Measurements from ENCODE around the gene LAPTM5. TPM values are rescaled to one million over a fixed set of nuclear protein-coding genes. Genes with fewer than 3 reads are reported as not detected.

LAPTM5 gene
- total and polyA plus RNA-seq, 10 of the 15 experiments (the other 5 are each of a cell fraction or from before 2014, with no cell fraction given): 24.1 to 1,034 (median 687) TPM

- no TSS peak for BruUV-seq (replicated peaks)
Observed at GRCh38 chr1:30686236-30686935, 71.2 kb downstream of the LAPTM5 start.

GRCh38 chr1:30685796-30686165 lies 71.8 kb downstream of the LAPTM5 start:
- DNase-seq (ENCODE audit: low read depth, low spot score) (no peak), FAIRE-seq (no peak), ATAC-seq (no peak)
- no TSS peak for BruUV-seq (replicated peaks)
- Histone ChIP-seq H3K79me2 (ENCODE audit: control insufficient read depth, insufficient read depth, low read length) (no peaks in the 10 kb centered on the region), H4K20me1 (ENCODE audit: control insufficient read depth, insufficient read depth) (no peaks in the 10 kb centered on the region), H3K36me3 (ENCODE audit: control insufficient read depth in 2 of 2, insufficient read depth in 2 of 2, low read length in 1 of 2) (no peaks in the 10 kb centered on the region), H3K9me3 (replicated peaks; ENCODE audit: control insufficient read depth, insufficient read depth, low read length) (no peaks in the 10 kb centered on the region), H2AFZ (ENCODE audit: control insufficient read depth, low read depth, low read length) (no peak overlapping the region), H3K4me2 (ENCODE audit: control insufficient read depth, insufficient read depth) (no peak overlapping the region), H3K4me3 (no peak overlapping the region), H3K9ac (ENCODE audit: control insufficient read depth, insufficient read depth, low read length) (no peak overlapping the region), H3K4me1 (ENCODE audit: control insufficient read depth, insufficient read depth, low read length) (no peaks in the 10 kb centered on the region), H3K27ac (ENCODE audit: control insufficient read depth, insufficient read depth) (no peak overlapping the region), H3K27me3 (replicated peaks in 1 of 2; ENCODE audit: control insufficient read depth in 2 of 2, insufficient read depth in 2 of 2, low read length in 1 of 2) (peaks cover 4 to 5% of the 10 kb centered on the region in 2 experiments; a peak in 2 of 4 replicates)
- ChIA-PET CTCF (interaction anchor here (1.0 kb wide), 1 partner anchor 11 kb away, joined by 3 read pairs; no protein-coding TSS in a partner anchor), RAD21 (ENCODE audit: unreplicated experiment) (no interaction called here), SMC1A (ENCODE audit: uncharacterized antibody, unreplicated experiment) (no interaction called here), POLR2A (no interaction called here)
- TF ChIP-seq SPI1 (IDR thresholded peaks at IDR 0.05; ENCODE audit: borderline replicate concordance, insufficient read depth, low read depth, low read length) (no peak), NR2C2 (IDR thresholded peaks at IDR 0.05; ENCODE audit: borderline replicate concordance, control insufficient read depth, insufficient read length, low read depth) (no peak), E2F8 (IDR thresholded peaks at IDR 0.05; ENCODE audit: low read depth, partially characterized antibody) (no peak), RELB (IDR thresholded peaks at IDR 0.05; ENCODE audit: low read depth) (no peak), SIX5 (IDR thresholded peaks at IDR 0.05; ENCODE audit: low read depth, low read length, severe bottlenecking) (no peak), NFXL1 (IDR thresholded peaks at IDR 0.05; ENCODE audit: borderline replicate concordance) (no peak)
- intact Hi-C loops (cut with micrococcal nuclease; ENCODE audit: unreplicated experiment): no loop called here
- in situ Hi-C loops (cut with MboI): no loop called here
- 27% methylated on average over 11 of the region's 11 CpGs for WGBS (ENCODE audit: insufficient coverage, insufficient replicate concordance, low lambda C conversion rate, missing lambda C conversion rate)

More at GRCh38 chr1:30686236-30686935, 71.2 kb downstream of the LAPTM5 start:
- DNase-seq (ENCODE audit: low read depth, low spot score) (no peak), ATAC-seq (no peak), FAIRE-seq (no peak)
- no peaks in the 10 kb centered on the region for H3K9me3 ChIP-seq (replicated peaks; ENCODE audit: control insufficient read depth, insufficient read depth, low read length)
- H3K27me3 ChIP-seq (replicated peaks in 1 of 2; ENCODE audit: control insufficient read depth in 2 of 2, insufficient read depth in 2 of 2, low read length in 1 of 2): peaks cover 4 to 5% of the 10 kb centered on the region in 2 experiments; a peak in 2 of 4 replicates
- RAD21 ChIA-PET (ENCODE audit: unreplicated experiment): no interaction called here
- H3K4me3 ChIP-seq: no peak overlapping the region
- no peaks in the 10 kb centered on the region for H3K4me1 ChIP-seq (ENCODE audit: control insufficient read depth, insufficient read depth, low read length)
- no peak overlapping the region for H3K27ac ChIP-seq (ENCODE audit: control insufficient read depth, insufficient read depth)
- SMC1A ChIA-PET (ENCODE audit: uncharacterized antibody, unreplicated experiment): no interaction called here
- H4K20me1 ChIP-seq (ENCODE audit: control insufficient read depth, insufficient read depth): no peaks in the 10 kb centered on the region
- no peak overlapping the region for H2AFZ ChIP-seq (ENCODE audit: control insufficient read depth, low read depth, low read length)
- in situ Hi-C loops (cut with MboI): no loop called here
- CTCF ChIA-PET: interaction anchor here (1.0 kb wide), 1 partner anchor 11 kb away, joined by 3 read pairs; no protein-coding TSS in a partner anchor
- no peak for TF ChIP-seq TCF12 (IDR thresholded peaks at IDR 0.05; ENCODE audit: low read depth, low read length)
- TF ChIP-seq ZNF274 (IDR thresholded peaks at IDR 0.05; ENCODE audit: insufficient read depth, insufficient read length): no peak
- H3K79me2 ChIP-seq (ENCODE audit: control insufficient read depth, insufficient read depth, low read length): no peaks in the 10 kb centered on the region
- no peak overlapping the region for H3K9ac ChIP-seq (ENCODE audit: control insufficient read depth, insufficient read depth, low read length)
- 16% methylated on average over 9 of the region's 10 CpGs for WGBS (ENCODE audit: insufficient coverage, insufficient replicate concordance, low lambda C conversion rate, missing lambda C conversion rate)
- no peak overlapping the region for H3K4me2 ChIP-seq (ENCODE audit: control insufficient read depth, insufficient read depth)
- POLR2A ChIA-PET: no interaction called here
- intact Hi-C loops (cut with micrococcal nuclease; ENCODE audit: unreplicated experiment): no loop called here
- H3K36me3 ChIP-seq (ENCODE audit: control insufficient read depth in 2 of 2, insufficient read depth in 2 of 2, low read length in 1 of 2): no peaks in the 10 kb centered on the region

Data from GM12878 (cell line).